Osteoblast (primary cell): ENCODE results near the gene NDUFB7. TPM values are rescaled to one million over a fixed set of nuclear protein-coding genes. Genes with fewer than 3 reads are reported as not detected.
"Not testable (repeated sequence)": the region's sequence is repeated elsewhere in the genome, so short reads cannot be mapped to it uniquely, and the experiment has no call there.

Experiments used
- DNase-seq: peaks from one replicate; pipeline ENCODE4 v3.0.0; 2011; ENCODE audit warnings: low spot score, mixed read lengths; ENCODE audit not compliant: insufficient read length; ENCODE audit errors: missing footprints
- H2AFZ ChIP-seq: 2 replicates; pipeline ENCODE4 v1.6.0; 2011; ENCODE audit warnings: mild to moderate bottlenecking, low read length
- H3K27ac ChIP-seq: 2 replicates; pipeline ENCODE4 v1.5.1; 2011; ENCODE audit warnings: mild to moderate bottlenecking, low read depth, low read length, moderate library complexity
- H3K27me3 ChIP-seq: 2 replicates; pipeline ENCODE4 v1.6.0; 2012; ENCODE audit warnings: mild to moderate bottlenecking, control low read depth, inconsistent platforms, low read length, moderate library complexity; ENCODE audit not compliant: insufficient read depth
- H3K36me3 ChIP-seq: 2 replicates; pipeline ENCODE4 v1.5.1; 2011; ENCODE audit warnings: mild to moderate bottlenecking, low read length, control low read depth, moderate library complexity; ENCODE audit not compliant: insufficient read depth
- H3K4me1 ChIP-seq: 2 replicates; pipeline ENCODE4 v1.5.1; 2011; ENCODE audit warnings: mild to moderate bottlenecking, low read length, control low read depth, moderate library complexity; ENCODE audit not compliant: insufficient read depth
- H3K4me2 ChIP-seq: 2 replicates; pipeline ENCODE4 v1.6.0; 2011; ENCODE audit warnings: mild to moderate bottlenecking, low read length; ENCODE audit not compliant: insufficient read depth
- H3K4me3 ChIP-seq: fragments of 200-600 bp; sonication (generic); 3 replicates; pipeline ENCODE4 v1.5.1; 2012; ENCODE audit warnings: mild to moderate bottlenecking, low read length, inconsistent platforms; ENCODE audit not compliant: insufficient read depth
- H3K79me2 ChIP-seq: 2 replicates; pipeline ENCODE4 v1.6.0; 2012; ENCODE audit warnings: mild to moderate bottlenecking, low read length, control low read depth, inconsistent platforms; ENCODE audit not compliant: insufficient read depth
- H3K9me3 ChIP-seq: 2 replicates; pipeline ENCODE4 v1.5.1; 2011; ENCODE audit warnings: low read depth, low read length, control low read depth
- H4K20me1 ChIP-seq: 2 replicates; pipeline ENCODE4 v1.6.0; 2012; ENCODE audit warnings: mild to moderate bottlenecking, low read length, control low read depth; ENCODE audit not compliant: insufficient read depth
- CTCF ChIP-seq: IDR thresholded peaks from 2 replicates; pipeline ENCODE4 v1.5.1; 2011; ENCODE audit warnings: mild to moderate bottlenecking, low read depth, low read length, moderate library complexity; ENCODE audit errors: extremely low read depth
- total RNA-seq: library from RNA; depleted of rRNA; stranded (reverse); fragments of >200 nt; gene quantifications from 2 replicates; pipeline ENCODE4 v1.2.3, GENCODE V29; 2012

Gene NDUFB7
- total RNA-seq, 1 donor = 219 TPM

DNA sequence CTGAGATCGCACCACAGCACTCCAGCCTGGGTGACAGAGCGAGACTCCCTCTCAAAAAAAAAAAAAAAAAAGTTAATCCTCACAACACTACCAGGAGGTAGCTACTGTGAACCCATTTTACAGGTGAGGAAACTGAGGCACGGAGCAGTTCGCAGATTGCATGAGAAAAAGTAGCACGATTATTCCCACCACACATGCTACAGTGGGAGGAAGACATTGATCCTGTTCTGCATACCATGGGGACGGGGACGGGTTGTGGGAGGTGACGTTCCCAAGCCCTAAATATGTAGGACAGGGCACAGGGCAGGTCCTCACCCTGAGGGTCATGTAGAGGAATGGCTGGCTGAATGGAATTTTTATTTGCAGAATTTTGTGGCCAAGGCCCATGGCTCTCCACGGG lies 34.8 kb upstream of the NDUFB7 start:
- H3K4me1 ChIP-seq = no peaks in the 10 kb centered on the region
- H4K20me1 ChIP-seq = no peaks in the 10 kb centered on the region
- no peaks in the 10 kb centered on the region for H3K27me3 ChIP-seq
- no peak for TF ChIP-seq CTCF
- no peaks in the 10 kb centered on the region for H3K79me2 ChIP-seq
- no peak overlapping the region for H3K4me2 ChIP-seq
- H3K27ac ChIP-seq = no peak overlapping the region
- H3K4me3 ChIP-seq = no peak overlapping the region
- no peaks in the 10 kb centered on the region for H3K36me3 ChIP-seq
- no peaks in the 10 kb centered on the region for H3K9me3 ChIP-seq
- DNase-seq = no peak
- H2AFZ ChIP-seq = no peak overlapping the region

GRCh38 chr19:14603990-14604387 lies 32.1 kb upstream of the NDUFB7 start:
- Histone ChIP-seq H3K36me3 (no peaks in the 10 kb centered on the region), H3K79me2 (no peaks in the 10 kb centered on the region), H3K4me1 (no peaks in the 10 kb centered on the region), H3K27me3 (no peaks in the 10 kb centered on the region), H3K4me3 (no peak overlapping the region), H4K20me1 (no peaks in the 10 kb centered on the region), H2AFZ (no peak overlapping the region), H3K4me2 (no peak overlapping the region), H3K27ac (no peak overlapping the region), H3K9me3 (no peaks in the 10 kb centered on the region)
- no peak for DNase-seq
- TF ChIP-seq CTCF = no peak

DNA sequence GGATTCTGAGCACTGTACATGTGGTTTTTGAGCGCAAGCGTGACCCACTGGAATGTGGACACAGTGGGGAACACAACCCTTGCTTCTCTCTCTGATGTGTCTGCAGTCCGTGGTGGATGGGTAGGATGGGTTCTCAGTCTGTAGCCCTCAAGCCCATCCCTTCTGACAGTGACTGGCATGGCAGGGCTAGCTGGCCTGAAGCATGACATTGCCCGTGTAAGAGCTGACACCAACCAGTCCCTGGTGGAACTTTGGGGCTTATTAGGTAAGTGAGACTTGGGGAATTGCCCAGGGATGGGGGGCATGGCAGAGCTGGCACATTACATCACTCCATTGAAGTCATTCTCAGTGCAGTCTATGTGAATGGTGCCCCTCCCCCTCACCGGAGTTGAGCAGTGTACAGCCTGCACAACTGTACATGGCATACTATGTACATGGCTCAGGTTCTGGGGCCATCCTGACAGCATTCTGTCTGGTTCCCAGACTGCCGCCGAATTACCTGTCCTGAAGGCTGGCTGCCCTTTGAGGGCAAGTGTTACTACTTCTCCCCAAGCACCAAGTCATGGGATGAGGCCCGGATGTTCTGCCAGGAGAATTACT lies 27.8 kb upstream of the NDUFB7 start:
- DNase-seq = peak; percentile 65
- no peaks in the 10 kb centered on the region for H3K79me2 ChIP-seq
- H2AFZ ChIP-seq = no peak overlapping the region
- H3K27ac ChIP-seq = no peak overlapping the region
- H4K20me1 ChIP-seq = no peaks in the 10 kb centered on the region
- TF ChIP-seq CTCF = no peak
- H3K4me2 ChIP-seq = no peak overlapping the region
- H3K9me3 ChIP-seq = peaks cover 4% of the 10 kb centered on the region
- no peak overlapping the region for H3K4me3 ChIP-seq
- no peaks in the 10 kb centered on the region for H3K36me3 ChIP-seq
- H3K4me1 ChIP-seq = no peaks in the 10 kb centered on the region
- H3K27me3 ChIP-seq = no peaks in the 10 kb centered on the region

DNA sequence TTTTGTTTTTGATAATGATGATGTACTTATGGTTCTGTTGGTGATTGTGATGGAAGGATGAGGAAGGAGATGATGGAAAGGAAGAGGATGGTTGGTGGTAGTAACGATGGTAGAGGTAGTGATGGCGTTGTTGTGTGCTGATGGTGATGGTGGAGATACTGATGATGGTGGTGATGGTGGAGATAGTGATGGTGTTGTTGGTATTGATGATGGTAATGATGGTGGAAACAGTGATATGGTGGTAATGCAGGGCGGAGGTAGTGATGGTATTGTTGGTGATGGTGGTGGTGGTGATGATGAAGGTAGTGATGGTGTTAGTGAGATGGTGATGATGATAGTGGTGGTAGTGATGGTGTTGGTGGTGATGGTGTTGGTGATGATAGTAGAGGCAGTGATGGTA lies 23.7 kb upstream of the NDUFB7 start:
- no peak for TF ChIP-seq CTCF
- Histone ChIP-seq H3K27ac (no peak overlapping the region), H3K4me3 (no peak overlapping the region), H2AFZ (no peak overlapping the region), H3K4me2 (no peak overlapping the region), H3K36me3 (no peaks in the 10 kb centered on the region), H4K20me1 (no peaks in the 10 kb centered on the region), H3K4me1 (no peaks in the 10 kb centered on the region), H3K9me3 (peaks cover 4% of the 10 kb centered on the region), H3K27me3 (no peaks in the 10 kb centered on the region), H3K79me2 (no peaks in the 10 kb centered on the region)
- no peak for DNase-seq

DNA sequence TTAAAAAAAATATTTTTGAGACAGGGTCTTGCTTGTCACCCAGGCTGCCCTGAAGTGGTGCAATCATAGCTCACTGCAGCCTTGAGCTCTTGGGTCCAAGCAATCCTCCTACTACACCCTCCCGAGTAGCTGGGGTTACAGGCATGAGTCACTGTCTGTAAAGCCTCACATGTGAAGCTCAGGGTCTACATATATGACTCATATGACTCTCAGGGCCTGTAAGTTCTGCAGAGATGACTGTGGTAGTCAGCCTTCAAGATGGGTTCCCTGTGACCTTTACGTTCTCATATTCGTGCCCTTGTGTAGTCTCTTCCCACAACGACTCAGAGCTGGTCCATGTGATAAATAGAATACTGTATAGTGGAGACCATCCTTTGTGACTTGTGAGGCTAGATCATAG lies 17.6 kb upstream of the NDUFB7 start:
- not testable (repeated sequence) for H3K4me2 ChIP-seq, H2AFZ ChIP-seq, H3K9me3 ChIP-seq, H3K27ac ChIP-seq, DNase-seq, H3K36me3 ChIP-seq, H3K79me2 ChIP-seq, H4K20me1 ChIP-seq, H3K4me3 ChIP-seq, H3K27me3 ChIP-seq, H3K4me1 ChIP-seq

DNA sequence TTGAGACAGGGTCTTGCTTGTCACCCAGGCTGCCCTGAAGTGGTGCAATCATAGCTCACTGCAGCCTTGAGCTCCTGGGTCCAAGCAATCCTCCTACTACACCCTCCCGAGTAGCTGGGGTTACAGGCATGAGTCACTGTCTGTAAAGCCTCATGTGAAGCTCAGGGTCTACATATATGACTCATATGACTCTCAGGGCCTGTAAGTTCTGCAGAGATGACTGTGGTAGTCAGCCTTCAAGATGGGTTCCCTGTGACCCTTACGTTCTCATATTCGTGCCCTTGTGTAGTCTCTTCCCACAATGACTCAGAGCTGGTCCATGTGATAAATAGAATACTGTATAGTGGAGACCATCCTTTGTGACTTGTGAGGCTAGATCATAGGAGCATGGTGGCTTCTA lies 13.3 kb upstream of the NDUFB7 start:
- not testable (repeated sequence) for H3K4me3 ChIP-seq, H3K79me2 ChIP-seq, H3K27ac ChIP-seq, H3K9me3 ChIP-seq, H3K27me3 ChIP-seq, H2AFZ ChIP-seq, H4K20me1 ChIP-seq, H3K36me3 ChIP-seq, DNase-seq, H3K4me1 ChIP-seq, H3K4me2 ChIP-seq
